NCI-H524 (cell line): ENCODE data around the gene TTC34.
A peak's percentile ranks its signal among the peaks of the same experiment; 100 is the strongest.

Source experiments
- DNase-seq, 2 experiments: peaks; one replicate each; lab custom pipeline; 2025; lab: John Stamatoyannopoulos, UW

The TTC34 gene

DNA sequence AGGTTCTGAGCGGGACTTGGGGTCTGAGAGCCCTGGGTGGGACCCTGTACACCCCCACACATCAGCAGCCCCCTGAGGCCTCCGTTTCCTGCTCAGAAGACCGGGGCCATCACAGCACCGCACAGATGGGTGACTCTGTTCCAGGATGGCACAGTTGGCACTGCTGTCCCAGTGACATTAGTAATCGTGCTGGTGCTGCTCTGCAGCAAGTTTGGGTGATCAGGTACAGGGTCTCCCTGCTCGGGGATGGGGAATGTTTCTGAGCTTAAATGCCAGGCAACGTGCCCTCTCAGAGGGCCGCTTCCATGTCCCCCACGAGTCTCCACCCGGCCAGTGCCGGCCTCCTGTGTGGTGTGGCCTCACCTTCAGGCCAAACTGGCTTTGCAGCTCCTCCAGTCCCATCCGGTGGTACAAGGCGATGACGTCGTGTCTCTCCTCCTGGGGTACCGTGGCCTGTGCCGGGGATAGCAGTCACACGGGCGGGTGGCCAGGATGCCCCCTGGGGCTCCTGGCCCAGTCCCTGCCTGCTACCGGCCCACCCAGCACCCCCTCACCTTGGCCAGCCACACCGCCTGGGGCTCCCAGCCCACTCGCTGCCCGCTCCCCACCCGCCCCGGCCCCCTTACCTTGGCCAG lies 197.9 kb downstream of the TTC34 start:
- no peak for DNase-seq

DNA sequence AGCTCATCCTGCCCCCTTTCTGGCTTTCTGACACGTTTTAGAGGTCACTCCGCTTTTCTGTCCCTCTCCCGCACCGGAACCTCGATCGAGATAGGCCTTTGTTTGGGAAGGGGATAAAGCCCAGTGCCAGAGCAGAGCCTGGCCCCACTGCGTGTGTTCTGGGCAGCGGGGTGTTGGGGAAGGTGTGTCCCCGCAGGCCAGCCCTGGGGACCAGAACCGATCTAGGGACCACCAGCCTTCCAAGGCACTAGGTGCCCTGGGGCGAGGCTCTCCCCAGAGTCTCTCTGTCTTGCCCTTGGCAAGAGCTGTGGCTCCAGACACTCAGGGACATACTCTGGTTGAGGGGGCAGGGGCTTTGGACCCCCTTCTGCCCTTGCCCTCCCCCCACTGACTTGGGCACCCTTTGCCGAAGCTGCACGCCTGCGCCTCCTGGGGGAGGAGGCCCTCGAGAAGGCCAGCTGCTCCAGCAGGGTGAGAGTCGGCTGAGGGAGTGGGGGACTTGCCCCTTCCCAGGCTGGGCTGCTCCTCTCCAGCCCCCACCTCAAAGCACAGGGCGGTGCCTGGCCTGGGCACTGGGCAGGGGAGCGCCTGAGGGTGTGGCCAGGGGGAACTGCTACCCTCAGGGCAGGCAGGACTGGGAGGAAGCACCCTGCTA lies 198.5 kb downstream of the TTC34 start:
- DNase-seq = no peak

DNA sequence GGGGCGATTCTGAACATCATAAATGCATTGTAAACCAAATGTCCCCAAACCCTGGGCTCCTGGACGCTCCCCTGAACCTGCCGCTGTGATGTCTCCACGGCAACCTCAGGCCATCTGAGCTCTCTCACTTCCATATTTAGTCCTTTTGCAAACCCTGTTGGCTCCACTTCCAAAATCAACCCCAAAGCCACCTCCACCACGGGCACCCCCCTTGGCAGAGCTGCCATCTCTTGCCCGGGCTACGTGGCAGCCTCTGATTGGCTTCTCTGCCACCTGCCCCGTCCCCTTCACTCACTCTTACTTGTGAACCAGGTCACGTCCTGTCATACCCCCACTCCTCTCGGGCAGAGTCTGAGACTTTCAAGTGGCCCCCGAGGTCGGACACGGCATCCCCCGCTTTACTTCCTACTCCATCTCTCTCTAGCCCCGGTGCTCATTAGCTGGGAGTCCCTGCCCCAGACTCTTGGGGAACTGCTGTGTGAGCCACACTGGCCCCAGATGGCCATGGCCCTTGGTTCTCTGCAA lies 199.1 kb downstream of the TTC34 start:
- DNase-seq = no peak

DNA sequence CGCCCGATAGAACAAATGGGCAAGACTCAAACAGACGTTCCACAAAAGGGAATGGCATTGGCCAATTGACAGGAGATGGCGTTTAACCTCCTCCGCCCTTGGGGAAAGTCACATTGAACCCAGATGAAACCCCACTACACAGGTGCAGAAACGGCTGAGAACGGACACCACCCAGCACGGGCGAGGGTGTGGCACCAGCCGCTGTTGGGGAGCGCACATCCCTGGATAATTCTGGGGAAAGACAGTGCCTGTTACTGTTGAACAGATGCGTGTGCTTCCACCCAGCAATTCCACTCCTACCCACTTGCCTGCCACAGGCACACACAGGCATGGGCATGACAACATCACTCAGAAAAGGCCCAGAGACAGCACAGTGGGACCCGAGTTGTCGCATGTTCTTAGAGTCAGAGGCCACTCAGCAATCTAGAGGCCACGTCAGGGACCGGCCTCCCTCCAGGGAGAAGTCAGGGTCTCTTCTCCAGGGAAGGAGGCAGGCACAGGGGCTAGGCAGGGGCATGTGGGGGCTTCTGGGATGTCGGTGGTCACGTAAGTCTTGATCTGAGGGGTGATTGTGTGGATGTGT lies 199.7 kb downstream of the TTC34 start:
- no peak for DNase-seq

DNA sequence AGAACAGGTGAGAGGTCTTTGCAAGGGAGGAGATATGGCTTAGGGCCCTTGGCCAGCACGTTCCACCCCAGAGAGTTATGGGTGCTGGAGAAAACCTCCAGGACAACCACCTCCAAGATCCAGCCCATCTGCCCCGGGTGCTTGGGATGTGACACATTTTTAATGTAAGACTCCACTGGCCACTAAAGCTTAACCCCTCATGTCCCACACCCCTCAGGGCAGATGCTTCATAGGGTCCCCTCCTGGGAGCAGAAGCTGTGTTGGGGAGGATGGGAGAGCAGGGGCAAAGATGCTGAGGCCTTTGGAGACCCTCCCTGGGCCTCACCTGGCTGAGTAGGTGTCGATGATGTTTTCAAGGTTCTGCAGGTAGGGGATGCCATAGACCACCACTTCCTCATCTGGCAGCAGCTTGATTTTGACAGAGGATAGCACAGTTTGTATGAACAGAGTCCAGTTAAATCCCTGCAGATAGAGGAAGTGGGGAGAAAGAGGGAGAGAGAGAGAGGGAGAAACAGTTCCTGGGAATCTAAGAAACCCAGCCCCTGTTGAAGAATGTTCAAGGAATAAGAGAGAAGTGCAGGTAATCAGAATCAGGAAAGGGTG lies 203.1 kb downstream of the TTC34 start:
- DNase-seq = no peak

DNA sequence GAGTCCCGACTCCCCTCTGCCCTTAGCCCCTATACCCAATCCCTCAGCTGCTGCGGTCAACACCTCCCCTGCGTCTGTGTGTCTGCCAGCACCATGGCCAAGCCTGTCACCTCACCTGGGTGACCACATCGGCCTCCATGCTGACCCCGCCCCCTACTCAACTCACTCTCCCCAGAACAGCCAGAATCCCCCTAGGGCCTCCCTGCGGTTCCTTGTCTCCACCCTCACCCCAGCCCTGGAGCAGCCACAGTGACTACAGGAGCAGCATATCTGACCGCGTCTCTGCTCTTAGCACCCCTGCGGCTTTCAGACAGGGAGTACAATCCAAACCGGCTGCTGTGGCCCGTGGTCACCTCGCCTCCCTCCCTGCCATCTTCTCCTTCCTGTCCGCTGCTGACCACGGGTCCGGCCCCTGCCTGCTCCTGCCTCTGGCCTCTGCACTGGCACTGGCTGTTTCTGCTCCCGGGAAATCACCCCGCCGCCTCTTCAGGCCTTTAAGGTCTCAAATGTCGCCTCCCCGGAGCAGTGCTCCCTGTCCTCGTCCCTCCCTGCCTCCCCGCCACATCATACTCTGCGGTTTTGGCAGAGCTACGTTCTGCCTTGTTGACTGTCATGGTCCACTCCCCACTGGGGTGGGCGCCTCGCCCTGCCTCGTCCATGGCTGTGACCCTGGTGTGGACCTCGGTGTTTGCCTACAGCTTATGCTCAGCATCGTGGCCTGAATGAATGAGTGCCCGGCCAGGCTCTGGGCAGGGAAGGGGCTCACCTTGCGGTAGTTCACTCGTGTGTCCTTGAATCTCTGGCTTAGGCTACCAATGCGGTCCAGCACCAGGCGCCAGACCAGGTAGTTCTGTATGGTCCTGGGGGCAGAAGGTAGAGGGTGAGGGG lies 203.8 kb downstream of the TTC34 start:
- no peak for DNase-seq

DNA sequence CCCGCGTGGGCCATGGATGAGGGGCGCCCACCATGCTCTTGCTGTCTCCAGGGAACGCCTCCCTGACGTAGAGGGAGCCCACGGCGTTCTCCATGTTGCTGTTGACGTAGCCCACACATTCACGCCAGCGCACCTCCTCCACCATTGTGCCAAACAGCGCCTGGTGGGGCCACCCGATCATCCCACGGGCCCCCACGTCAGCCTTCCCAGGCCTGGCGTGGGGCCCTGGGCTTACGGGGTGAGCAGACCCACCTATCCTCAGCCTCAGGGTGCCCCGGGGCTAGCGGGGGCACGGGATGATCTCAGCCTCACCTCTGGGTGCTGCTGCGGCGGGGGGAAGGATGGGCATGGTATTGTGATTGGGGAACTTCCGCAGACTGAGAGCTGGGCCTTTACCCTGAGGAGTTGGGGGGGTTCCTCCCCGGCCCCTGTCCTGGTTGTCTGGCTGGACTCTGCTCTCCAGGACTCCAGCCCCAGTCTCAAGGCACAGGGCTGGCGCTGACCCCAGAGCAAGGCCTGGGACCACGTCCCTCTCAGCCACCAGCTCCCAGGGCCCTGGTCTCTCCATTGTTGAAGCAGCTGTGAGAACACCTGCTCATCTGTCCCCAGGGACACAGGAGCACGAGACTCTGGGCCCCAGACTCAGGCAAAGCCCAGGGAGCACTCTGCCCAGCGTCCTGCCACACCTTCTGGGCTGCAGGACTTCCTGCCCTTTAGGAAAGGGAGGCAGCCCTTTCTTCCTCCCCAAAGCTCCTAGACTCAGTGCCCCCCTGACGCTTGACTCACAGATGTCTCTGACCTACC lies 204.8 kb downstream of the TTC34 start:
- DNase-seq = peak in 1 of 2 experiments; percentile 61

DNA sequence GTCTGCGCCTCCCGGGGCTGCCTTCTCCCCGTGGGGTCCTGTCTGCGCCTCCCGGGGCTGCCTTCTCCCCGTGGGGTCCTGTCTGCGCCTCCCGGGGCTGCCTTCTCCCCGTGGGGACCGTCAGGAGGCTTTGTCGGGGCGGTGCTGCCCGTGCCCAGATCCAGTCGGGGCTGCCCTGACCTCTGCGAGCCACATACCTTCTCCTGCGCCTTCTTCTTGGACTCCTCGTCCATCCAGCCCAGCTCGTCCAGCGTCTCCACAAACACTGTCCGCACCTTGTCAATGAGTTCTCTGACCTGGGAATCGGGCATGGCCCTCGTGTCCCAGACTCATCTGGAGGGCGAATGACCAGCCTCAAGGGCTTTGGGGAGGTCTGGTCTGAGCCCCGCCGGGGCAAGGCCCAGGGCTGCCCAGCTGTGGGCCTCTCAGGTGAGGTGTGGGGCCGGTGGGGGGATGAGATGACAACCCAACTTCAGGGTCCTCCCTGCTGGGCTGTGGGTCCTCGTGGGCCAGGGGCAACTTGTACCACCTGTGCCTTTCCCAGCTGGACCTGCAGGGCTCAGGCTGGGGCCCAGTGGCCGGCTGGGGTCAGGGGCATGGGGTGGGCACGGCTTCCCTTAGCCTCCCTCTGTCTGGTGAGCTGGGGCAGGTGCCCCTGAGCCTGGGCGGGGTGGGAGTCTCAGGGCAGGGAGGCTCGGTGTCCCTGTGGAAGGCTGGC lies 205.5 kb downstream of the TTC34 start:
- DNase-seq = no peak

DNA sequence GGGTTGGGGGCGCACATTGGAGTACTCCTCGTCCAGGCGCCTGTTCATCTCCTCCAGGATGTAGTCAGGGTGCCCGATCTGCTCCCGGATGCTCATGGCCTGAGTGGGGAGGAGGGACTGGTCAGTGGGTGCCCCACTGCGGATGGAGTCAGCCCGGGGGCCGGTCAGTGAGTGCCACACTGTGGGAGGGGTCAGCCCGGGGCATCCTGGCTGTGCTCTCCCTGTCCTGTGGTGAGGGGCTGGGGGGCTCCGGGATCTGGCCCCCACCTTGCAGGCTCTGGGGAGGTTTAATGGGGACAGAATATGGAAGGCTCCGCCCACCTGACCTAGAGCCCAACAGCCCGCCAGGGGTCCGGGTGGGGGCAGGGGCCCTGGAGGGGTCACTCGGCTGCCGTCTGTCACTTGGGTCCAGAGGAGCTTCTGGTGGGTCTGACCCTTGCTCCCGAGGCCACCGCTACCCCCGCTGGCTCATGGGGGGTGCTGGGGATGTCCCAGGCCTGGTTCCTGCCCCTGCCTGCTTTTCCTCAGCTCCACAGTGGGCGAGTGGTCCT lies 206.2 kb downstream of the TTC34 start:
- no peak for DNase-seq

DNA sequence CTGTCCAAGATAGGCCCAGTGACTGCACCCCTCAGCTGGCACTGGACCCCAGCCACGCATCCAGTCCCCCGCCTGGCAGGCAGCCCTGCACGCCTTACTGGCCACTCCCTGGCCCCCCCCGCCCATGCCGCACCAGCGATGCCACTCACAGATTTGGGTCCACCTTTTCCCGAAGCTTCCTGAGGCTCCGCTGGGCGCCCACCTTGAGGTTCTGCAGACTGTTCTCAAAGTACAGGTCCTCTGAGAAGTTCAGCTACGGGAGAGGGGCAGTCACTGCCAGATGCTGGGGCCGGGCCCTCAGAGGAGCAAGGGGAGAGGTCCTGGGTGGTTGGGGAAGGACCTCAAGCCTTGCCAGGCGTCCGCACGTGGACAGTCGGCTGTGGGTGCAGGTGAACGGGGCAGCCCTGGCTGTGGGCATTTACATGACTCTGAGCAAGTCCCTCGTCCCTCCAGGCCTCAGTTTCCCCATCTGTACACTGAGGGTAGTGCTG lies 206.8 kb downstream of the TTC34 start:
- DNase-seq = no peak

DNA sequence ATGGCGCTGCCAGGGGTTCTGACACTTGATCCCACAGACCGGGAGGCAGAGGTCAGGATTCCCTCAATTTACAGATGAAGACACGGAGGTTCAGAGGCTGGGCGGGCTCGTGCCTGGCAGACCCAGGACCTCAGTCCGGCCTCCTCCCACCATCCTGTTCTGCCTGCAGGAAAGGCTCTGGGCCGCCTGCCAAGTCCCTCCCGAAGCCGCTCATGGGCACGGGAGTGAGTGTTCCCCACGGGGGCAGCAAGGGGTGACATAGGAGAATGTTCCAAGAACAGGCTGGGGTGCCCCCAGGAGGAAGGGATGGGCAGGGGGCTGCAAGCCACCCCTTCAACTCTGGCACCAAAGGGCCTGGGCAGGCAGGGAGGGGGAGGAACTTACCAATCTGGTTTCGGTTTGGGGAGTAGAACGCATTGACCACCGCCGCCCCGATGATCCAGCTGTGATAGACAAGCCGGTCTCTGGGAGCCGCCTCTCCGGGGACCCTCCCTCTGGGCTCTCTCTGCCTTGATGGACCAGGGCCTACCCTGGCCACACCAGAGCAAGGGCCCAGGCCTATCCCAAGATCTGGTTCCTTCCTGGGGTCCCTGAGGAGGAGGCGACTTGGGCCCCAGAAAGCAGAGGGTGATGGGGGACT lies 207.4 kb downstream of the TTC34 start:
- DNase-seq = no peak

DNA sequence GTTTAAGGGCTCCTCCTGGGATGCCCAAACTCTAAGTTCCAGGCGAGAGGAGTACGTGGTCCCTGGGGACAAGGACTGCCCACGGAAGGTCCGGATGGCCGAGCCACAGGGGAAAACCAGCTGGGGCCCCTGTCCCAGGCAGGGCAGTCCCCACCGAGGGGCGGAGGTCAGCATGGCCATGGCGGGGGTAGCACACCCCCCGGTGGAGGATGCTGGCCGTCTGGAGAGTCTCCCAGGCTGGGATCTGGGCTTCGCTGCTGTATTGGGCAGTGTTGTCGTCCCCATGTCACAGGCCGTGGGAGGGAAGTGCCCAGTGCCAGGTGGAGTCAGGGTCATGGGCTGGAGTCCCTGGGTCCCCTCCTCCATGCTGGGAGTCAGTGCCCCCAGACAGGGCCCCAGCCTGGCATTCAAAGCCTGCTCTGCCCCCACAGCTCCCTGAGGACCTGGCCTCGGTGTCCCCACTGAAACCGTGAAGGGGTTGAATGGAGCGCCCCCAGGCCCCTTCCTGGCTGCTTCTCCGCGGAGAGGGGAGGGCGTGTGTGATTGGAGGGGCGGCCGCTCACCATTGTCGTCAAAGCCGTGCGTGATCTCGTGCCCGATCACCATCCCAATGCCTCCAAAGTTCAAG lies 208.1 kb downstream of the TTC34 start:
- no peak for DNase-seq

DNA sequence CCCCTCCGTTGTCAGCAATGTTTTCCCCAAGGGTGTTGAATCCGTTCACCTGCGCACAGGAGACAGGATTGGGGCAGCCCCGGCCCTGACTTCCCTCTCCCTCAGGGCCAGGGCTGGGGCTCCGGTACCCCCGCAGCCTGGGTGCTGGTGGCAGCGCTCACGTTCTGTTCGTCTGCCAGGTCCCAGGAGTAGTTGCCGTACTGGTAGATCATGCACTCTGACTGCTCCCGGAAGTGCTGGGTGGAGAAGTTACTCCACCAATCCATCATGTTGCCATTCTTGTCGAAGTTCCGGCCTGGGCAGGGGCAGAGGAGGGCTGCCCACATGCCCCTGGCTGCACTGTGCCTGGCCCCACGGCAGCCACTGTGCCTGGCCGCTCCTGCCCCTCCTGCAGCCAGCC lies 208.8 kb downstream of the TTC34 start:
- DNase-seq = no peak

DNA sequence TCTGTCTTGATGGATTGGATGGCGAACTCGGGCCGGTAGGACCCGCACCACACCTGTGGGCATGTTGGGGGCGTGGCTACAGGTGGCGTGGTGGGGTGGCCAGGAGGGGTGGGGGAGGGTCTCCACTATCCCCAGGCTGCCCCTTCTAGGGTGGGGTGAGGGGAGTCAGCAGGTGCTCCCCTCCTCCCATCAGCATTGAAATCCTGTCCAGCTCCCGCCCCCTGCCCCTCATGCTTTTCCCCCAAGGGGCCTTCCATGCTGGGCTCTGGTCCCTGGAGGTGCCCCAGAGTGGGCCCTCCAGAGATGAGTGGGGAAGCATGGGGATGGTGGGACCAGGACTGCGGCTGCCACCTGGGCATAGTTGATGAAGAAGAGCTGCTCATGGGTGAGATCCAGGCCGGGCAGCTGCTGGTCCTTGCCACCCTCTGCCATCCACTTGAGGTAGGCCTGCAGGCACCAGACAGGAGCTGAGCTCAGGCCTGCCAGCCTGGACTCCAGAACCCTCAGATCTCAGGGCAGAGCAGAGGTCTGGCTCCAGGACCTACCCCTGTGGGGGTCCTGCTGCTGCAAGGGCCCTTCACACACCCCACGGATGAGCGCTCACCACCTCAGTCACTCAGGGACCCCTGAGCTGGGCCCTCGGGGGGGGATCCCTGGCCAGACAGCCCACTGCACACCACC lies 209.8 kb downstream of the TTC34 start:
- no peak for DNase-seq

DNA sequence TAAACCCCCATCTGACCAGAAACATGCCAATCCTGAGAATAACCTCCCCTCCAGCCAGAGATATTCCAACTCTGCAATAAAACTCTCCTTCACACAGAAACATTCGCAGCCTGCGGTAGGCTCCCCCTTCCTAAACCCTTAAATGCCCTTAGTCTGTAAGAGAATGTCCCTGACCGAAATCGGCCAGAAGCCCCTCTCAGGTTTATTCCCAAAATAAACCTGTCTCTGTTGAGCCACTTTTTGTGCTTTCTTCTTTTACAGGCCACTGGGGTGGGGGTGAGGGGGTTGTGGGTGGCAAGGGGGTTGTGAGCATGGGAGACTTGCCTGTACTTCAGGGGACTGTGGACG lies 210.3 kb downstream of the TTC34 start:
- DNase-seq = no peak

DNA sequence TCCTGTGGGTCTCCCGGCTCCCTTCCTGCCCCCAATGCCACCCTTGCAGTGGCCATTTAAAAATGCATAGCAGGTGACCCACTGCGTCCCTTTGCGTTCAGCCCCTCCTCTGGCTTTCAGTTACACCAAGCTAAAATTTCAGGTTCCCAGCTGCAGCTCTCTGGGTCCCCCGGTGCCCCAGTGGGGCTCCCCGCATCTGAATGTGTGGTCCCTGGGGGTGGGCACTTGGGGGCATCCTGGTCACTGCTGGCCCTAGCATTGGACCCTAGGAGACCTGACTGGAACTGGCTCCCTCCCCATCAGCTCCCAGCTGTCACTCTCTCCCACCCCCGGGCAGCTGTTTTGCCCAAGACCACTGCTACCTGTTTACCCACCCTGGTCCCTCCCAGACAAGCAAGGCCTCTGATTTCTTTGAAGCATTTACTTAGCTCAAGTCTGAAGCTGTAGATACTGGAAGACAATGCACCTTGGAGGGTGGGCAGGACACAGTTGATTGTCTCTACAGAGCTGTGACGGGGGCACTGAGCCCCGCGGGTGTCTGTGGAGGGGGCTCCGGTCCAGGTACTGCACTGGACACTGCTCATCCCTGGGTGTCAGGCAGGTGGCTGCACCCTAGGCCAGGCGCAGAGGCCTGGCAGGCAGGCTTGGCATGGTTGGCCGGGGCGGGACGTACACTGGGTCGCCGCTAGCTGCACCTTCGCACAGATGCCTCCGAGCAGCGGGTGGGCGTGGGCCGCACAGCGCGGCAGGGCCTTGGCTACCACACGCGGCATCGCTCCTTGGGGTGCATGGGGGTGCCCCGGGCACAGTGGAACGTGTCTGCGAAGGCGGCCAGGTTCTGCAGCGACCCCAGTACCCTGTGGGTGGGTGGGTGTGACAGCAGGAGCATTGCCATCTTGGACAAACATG lies 211.0 kb downstream of the TTC34 start:
- no peak for DNase-seq

DNA sequence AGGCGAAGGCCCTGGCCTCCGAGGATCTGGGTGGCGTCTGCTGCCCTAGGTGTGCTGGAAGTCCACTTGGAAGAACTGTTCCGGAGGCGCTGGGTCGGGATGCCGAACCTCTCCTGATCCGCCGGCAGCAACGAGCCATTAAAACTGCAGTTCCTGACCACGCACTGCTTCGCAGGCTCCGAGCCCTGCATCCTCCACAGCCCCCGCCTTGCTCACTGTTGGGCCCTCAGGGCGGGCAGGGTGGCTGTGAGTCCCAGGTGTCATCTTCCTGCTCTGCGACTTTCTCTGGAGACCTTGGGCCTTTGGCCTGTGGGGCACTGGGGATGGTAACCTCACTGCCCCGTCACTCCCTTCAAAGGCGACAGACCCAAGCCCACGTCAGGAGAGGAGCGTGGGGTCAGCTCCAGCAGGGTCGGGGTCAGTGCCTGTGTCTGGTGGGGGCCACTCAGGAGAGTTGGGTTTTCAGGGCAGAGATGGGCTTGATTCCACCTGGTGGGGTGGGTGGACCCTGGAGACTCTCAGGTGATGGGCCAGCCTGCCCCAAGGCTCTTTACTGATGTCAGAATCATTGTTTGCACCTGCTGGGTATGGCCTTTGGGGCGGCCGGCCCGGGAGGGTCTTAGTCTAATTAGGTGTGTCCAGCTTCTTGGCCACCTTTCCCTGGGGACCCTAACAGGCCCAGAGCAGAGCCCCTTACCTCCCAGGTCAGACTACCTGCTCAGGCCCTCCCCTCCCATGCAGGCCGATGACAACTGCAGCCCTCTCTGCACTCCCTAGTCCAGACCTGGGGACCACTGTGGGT lies 211.9 kb downstream of the TTC34 start:
- no peak for DNase-seq
